Measurements from ENCODE around the gene MSH3.
"Not testable (repeated sequence)": the region's sequence is repeated elsewhere in the genome, so short reads cannot be mapped to it uniquely, and the experiment has no call there.

MSH3 gene

DNA sequence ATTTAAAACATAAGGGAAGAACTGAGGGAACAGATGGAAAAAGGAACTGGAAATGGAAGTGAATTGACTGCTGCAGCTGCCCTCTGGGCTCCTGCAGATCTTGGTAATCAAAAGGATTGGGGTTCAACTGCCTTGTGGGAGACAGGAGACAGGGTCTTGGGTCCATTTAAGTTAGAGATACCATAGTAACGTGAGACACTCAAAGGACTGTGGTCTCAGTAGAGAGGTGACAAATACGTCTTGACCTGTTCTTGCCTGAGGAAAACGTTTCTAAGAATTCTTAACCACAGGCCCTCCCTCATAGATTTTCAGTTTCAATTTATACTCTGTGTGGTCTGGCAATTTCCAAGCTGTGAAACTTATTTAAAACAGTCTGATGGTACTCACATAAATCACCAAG, 101.2 kb downstream of the MSH3 start:
- no peak for DNase-seq (ENCODE audit: low read depth)

DNA sequence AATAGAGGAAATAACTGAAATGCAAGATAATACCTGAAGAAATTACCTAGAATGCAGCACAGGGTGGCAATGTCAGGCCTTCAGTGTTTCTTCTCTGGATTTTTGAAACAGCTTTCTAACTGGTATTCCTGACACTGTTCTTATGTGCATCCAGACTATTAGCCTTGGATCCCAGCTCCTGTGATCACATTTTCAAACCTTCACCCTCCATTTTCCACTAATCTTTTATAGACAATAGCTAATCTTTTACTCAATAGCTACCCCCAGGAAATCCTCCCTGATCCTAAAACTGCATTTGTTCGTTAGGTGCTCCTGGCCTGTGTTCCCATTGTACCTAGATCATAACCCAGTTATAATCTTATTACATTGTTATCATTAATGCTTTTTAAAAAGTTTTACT, 101.8 kb downstream of the MSH3 start:
- DNase-seq (ENCODE audit: low read depth) = no peak

GRCh38 chr5:80757290-80757689, 102.8 kb downstream of the MSH3 start:
- no peak for DNase-seq (ENCODE audit: low read depth)

- DNase-seq (ENCODE audit: low read depth) = no peak
Measured at GRCh38 chr5:80759866-80760577, 105.6 kb downstream of the MSH3 start.

DNA sequence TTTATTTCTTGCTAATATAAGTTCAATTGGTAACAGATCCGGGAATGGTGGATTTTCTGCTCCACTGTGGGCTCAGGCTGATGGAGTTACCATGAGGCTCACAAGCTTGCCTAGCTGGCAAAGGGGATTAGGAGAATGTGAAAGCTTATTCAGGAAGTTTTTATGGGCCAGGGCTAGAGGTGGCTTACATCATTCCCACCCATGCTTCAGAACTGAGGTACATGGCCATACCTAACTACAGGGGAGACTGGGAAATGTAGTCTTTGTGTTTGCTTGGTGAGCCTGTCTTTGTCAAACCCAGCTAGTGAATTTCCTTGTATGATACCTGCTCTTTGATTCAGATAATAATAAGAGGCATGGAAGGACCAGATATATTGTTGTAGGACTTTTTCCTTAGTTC, 106.2 kb downstream of the MSH3 start:
- no peak for DNase-seq (ENCODE audit: low read depth)

GRCh38 chr5:80761176-80761575, 106.7 kb downstream of the MSH3 start:
- DNase-seq (ENCODE audit: low read depth) = no peak

GRCh38 chr5:80761966-80762365, 107.5 kb downstream of the MSH3 start:
- DNase-seq (ENCODE audit: low read depth) = no peak

DNA sequence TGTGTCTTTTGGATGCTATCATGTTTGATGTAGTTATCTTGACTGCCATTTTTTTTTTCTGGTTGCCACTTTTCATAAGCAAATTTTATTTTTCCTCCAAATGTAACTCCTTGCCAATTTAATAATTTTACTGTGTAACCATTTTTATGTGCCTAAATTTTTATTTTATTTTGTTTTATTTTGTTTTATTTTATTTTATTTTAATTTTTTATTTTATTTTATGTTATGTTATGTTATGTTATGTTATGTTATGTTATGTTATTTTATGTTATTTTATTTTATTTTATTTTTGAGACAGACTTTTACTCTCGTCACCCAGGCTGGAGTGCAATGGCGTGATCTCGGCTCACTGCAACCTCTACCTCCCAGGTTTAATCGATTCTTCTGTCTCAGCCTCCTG, 108.1 kb downstream of the MSH3 start:
- no peak for DNase-seq (ENCODE audit: low read depth)

DNA sequence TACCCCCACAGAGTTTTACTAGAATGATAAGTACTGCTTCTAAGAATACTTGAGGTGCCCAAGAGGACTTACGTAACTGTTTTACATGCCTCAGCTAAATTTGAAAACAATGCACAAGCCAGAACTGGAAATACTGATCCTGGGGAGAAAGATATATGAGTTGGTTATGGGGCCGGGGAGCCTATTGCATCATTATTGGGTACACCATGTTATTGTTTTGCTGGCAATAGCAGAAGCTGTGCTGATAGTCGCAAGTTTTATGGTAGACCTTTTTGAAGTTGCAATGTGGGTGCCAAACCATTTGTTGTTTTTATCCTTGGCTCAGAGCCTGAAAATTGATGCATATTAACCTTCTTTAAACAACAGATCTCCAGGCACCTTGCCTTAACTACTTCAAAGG, 108.8 kb downstream of the MSH3 start:
- no peak for DNase-seq (ENCODE audit: low read depth)

- DNase-seq (ENCODE audit: low read depth) = no peak
Measured at GRCh38 chr5:80763873-80764647, 109.6 kb downstream of the MSH3 start.

DNA sequence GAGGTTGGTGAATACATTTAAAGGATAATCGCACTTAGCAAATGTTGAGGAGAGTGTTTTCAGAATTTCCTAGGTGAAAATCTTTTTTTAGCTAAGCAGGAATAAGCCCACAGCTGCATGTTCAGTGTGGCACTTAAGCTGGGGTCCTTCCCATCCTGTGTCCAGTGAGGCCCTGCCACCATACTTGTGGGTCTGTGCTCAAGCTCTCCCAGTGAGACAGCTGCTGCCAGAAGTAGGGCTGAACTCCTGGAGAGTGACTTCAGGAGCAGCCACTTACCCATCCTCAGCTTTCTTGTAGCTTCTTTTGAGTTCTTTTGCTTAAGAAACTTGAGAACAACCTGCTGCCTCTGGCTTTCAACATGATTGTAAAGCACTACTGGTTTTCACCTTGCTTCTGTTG, 110.3 kb downstream of the MSH3 start:
- DNase-seq (ENCODE audit: low read depth) = no peak

DNA sequence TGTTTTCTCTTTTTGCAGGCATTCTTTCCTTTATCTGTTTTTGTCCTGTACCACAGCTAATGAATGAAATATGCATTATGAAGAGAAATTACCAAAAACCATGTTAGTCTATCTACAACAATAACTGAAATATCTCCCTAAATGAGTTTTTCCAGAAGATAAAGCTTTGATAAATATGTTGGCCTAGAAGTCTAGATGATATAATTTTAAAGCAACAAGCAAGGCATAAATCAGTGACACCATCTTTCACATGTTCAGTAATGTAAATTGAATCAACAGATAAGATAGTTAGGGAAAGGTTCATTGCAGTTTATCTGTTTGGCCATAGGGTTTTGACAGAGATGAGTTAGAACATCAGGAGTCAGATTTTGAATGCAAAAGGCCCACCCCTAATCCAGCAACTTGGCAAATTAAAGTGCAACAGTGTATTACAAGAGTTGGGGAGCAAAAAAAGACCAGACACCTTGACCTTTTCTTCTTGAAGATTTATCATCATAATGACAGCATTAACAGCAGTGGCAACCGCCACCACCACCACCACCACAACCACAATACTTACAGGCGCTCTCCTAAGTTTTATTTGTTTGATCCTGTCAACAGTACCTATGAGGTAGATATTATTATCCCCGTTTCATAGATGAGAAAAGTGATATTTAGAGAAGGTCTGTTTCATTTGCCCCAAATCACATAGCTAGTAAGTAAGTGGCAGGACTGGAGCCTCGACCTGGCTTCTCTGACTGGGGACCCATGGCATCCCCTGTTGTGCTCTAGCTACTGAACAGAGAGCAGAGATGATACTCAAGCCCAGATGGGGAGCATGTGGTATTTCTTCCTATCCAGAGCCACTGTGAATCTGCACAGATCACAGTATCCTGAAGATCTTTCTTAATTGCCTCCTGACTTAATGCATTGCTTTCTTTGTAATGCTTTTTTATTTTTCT, 123.2 kb downstream of the MSH3 start:
- DNase-seq (ENCODE audit: low read depth) = no peak

GRCh38 chr5:80780024-80780423, 125.6 kb downstream of the MSH3 start:
- DNase-seq (ENCODE audit: low read depth) = no peak

DNA sequence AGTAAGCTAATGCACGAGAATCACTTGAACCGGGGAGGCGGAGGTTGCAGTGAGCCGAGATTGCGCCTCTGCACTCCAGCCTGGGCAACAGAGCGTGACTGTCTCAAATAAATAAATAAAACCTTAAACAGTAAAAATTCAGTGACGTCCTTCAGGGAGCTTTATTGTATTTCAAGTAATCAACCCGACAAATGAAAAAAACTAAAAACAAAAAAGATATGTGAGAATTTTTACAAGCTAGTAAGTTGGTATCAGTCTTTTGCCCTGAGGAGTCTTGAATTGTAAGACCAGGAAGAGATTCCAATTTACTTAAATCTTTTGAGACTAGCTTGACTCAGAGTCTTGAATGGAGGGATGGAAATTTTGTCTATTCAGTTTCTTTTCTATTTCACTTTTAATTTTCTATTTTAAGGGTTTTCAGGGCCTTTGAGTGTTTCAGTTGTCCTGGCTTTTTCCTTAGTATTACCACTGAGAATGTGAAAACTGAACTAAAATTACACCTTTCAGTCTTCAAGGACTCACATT, 126.4 kb downstream of the MSH3 start:
- no peak for DNase-seq (ENCODE audit: low read depth)

DNA sequence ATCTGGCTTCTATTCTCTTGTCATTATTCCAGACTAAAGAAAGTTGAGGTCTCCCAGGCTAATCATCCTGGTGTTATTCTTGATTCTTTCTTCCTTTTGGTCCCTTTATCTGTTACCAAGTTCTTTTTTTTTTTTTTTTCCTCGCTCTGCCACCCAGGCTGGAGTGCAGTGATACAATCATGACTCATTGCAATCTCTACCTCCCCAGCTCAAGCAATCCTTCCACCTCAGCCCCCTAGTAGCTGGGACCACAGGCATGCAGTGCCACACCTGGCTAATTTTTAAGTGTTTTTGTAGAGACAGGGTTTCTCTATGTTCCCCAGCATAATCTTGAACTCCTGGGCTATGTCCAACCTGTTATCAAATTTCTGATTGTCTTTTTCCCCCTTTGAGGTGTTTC, 126.9 kb downstream of the MSH3 start:
- no peak for DNase-seq (ENCODE audit: low read depth)

GRCh38 chr5:80782626-80783025, 128.2 kb downstream of the MSH3 start:
- DNase-seq (ENCODE audit: low read depth) = no peak

DNA sequence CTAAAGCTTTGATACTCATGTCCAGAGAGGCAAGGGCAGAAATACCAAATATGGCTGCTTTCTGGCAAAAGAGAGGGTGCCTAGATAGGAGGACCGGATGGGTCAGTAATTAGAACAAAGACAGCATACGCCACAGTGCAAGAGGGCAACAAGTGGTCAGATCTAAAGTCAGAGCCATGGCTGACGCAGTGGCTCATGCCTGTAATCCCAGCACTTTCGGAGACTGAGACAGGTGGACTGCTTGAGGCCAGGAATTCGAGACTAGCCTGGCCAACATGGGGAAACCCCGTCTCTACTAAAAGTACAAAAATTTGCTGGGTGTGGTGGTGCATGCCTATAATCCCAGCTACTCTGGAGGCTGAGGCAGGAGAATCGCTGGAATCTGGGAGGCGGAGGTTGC, 129.3 kb downstream of the MSH3 start:
- not testable (repeated sequence) for DNase-seq (ENCODE audit: low read depth)

DNA sequence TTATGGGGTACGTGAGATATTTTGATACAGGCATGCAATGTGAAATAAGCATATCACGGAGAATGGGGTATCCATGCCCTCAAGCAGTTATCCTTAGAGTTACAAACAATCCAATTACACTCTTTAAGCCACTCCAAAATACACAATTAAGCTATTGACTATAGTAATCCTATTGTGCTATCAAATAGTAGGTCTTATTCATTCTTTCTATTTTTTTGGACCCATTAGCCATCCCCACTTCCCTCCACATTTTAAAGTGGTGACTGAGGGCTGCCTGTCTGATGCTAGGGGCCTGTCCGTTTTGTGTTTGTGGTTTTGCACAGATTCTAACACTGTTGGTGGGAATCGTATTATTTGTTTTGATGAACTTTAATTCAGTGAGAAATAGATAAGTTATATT, 130.0 kb downstream of the MSH3 start:
- DNase-seq (ENCODE audit: low read depth) = no peak

DNA sequence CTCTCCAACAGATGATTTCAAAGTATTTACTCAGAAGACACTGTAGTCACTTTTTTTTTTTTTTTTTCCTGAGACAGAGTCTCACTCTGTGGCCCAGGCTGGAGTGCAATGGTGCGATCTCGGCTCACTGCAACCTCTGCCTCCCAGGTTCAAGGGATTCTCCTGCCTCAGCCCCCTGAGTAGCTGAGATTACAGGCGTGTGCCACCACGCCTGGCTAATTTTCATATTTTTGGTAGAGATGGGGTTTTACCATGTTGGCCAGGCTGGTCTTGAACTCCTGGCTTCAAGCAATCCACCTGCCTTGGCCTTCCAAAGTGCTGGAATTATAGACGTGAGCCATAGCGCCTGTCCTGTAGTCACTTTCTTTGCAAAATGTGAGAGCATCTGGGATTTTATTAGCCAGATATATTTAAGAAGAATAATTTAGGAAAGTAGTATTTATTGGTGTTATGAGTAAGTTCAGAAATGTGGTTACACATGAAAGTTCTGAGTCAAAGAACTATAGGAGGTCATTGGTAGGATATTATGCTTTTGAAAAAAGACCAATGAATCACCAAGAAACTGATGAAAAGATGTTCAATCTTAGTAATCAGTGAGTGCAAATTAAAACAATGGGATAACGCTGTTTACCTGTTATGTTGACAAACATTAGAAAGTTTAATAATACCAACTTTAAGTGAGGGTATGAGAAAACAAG, 135.0 kb downstream of the MSH3 start:
- DNase-seq (ENCODE audit: low read depth) = not testable (repeated sequence)

DNA sequence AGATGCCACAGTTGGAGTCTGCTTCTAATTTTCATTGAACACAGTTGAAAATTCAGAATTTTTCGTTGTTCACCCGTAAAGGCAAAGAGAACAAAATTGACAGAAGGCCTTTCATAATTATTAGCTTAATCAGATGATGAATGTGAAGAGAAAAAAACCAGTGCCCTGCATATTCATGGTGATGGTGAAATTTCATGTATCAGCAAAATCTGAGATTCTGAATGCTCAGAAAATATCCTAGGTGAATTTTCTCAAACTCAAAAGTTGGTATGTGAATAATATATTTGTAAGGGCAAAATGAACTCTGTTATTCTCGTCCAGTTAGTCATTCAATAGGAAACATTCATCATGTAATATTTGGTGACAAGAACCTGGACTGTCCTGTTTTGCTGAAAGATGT, 136.2 kb downstream of the MSH3 start:
- DNase-seq (ENCODE audit: low read depth) = no peak

DNA sequence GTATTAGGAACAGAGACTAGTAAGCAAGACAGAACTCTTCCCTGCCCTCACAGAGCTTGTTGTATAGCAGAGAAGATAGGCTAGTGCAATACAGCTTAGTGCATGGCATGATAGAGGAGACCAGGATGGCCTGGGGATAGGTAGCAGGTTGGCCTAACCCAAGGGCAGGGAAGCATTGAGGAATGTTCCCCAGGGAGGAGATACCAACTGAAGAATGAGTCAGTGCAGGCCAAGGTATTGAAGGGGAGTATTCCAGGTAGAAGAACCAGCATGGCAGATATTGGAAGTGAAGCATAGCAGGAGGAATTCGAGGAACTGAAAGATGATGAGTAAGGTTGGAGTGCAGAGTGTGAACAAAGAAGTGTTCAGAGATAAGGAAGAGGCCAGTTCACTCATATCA, 138.9 kb downstream of the MSH3 start:
- no peak for DNase-seq (ENCODE audit: low read depth)

DNA sequence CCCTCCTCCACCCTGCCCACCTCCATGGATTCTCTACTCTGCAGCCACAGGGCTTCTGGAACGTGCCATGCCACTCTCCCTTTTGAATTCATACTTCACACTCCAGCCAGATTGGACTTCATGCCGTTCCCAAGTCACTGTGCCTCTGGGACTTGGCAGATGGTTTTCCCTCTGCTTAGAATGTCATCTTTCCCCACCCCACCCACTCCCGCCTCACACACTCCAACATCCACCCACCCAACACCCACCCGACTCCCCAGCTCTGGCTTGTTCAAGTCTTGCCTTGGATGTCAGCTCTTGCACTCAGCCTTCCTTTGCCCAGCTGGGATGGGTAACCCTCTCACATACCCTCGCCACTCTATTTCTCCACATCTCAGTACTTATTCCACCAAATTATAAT, 142.4 kb downstream of the MSH3 start:
- DNase-seq (ENCODE audit: low read depth) = no peak
